GM18520 (cell line): ENCODE data around the gene UBE2J1.
A peak's percentile ranks its signal among the peaks of the same experiment; 100 is the strongest.
"Not testable (repeated sequence)": the region's sequence is repeated elsewhere in the genome, so short reads cannot be mapped to it uniquely, and the experiment has no call there.

Experiments
- ATAC-seq: cut with Tn5 transposase; IDR thresholded peaks from one replicate; pipeline ENCODE4 v1.9.1; 2021; ENCODE audit not compliant: unreplicated experiment

Gene UBE2J1

DNA sequence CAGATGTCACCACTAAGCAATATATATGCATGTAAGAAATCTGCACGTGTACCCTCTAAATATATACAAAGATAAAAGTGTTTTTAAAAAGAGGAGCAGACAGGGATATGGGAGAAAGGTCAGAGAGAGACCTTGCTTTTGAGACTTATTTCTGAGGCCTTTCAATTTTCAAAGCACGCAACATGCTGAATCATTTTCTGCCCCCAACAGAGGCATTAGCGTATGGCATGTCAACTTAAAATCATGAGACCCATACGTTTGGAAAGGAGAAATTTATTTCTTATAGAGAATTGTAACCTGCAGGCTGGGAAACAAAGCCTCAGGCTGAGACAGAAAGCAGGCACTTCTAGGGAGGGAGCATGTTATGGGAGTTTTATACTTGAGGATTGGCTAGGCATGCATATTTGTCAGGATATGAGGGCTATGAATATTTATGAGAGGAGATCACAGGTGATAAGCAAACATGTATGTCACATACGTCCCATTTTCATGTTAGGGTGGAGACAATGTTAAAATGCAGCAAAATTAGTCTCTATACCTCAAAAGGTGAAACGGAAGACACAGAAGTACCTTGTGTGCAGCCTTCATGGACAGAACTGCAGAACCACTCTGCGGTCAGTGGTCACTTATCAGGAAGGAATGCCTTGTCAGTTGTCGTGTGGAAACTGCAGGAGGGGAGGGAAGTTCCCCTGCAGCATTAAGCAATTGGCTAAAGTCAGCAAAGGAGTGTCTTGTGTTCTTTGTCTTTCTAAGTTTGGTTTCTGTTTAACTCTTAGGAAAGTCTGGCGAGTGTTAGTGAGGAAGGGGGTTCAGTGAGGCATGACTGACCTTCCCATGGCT, 31.2 kb downstream of the UBE2J1 start:
- ATAC-seq, result no peak

DNA sequence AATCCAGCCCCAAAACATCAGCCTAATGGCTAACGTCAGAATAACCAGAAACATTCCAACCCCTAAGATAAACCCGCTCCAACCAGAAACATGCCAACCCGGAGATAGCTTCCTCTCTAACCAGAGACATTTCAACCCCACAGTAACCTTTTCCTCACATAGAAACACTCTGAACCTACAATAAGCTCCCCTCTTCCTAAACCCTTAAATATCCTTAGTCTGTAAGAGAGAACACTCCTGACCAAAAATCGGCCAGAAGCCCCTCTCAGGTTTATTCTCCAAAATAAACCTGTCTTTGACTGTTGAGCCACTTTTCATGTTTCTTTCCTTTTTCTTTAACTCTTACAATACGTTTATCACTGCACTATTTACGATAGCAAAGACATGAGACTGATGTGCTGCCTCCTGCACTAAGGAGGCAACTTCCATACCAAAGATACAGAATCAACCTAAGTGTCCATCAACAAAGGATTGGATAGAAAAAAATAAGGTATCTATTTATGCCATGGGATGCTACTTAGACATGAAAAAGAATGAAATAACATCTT, 32.4 kb downstream of the UBE2J1 start:
- ATAC-seq, result no peak

DNA sequence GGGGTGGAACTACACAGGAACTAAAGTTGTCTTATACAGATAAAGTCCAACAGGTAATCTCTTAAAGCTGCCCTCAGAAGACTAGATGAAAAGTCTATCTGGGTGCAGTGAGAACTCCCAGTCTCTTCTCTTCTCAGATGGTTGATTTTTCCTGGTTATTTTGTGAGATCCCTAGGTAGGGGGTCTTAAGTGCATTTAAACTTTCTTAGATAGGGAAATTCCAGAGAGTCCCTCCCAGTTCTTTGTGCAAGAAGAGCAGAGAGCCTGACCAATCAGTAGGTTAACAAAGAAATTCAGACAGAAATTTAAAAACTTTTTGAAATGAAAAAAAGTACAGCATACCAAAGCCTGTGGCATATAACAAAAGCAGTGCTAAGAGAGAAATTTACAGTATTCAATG, 35.5 kb downstream of the UBE2J1 start:
- no peak for ATAC-seq

DNA sequence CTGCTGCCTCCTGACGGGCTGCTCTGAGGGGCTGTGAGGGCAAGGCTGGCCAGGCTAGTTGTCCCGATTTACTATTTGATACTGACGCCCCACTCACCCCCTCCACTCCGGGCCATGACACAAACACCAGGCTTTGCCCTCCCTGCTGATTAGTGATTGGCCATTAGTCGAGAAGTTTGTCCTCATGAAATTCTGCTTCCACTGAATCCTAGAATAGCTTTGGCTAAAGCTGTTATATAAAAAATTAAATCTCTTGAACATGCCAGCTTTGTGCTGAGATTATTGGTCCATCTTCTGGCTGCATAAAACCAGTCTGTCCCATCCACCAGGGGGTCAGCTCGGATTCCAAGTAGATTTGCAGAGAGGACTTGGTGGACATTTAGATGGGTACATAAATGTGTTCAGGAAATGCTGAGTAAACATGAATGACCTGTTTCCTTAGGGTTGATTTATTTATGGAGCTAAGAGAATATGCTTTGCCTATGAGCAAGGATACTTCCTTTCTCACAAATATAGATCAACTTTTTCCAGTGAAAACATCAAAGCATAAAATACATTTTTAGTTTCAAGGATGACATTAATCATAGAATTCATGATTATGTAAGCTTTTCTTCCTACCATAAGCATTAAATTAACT, 37.2 kb downstream of the UBE2J1 start, which contains the start of gene GABRR2:
TSS of gene GABRR2 (minus strand) at position 51 of the 637 bp plus-strand sequence. CDS start 134 bp downstream, outside the sequence.
- ATAC-seq, result no peak

- no peak for ATAC-seq
Measured at GRCh38 chr6:89314692-89315091, 37.8 kb downstream of the UBE2J1 start.

- no peak for ATAC-seq
Measured at GRCh38 chr6:89313006-89313405, 39.5 kb downstream of the UBE2J1 start.

DNA sequence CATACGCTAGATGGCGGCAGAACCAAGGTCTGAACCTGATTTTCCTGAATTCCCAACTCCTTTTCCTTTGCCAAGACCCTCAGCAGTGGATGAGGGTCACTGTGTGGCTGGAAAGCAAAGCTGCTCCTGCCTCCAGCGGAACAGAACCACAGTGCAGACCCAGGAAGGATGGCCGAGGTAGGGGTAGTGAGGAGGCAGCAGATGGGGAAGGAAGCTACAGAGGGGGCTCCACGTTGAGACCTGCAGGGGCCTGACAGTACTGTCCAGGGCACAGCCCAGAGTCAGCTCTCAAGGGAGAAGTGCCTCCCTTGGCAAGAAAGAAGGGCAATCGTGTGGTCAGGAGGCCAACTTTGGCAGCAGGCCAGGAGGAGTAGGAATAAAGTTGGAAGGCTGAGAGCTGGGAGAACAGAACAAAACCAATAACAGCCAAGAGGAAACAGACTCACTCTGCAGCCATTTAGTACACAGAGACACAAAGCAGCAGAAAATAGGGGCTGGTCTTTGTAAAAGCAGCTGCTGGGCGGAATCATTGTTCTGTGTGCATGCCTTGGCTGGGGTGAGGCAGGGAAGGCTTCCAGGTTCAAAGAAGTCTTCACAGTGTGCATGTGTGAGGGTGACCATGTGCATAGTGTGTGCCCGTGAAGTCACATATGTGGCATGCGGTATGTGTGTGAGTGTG, 40.5 kb downstream of the UBE2J1 start:
- ATAC-seq, result no peak

DNA sequence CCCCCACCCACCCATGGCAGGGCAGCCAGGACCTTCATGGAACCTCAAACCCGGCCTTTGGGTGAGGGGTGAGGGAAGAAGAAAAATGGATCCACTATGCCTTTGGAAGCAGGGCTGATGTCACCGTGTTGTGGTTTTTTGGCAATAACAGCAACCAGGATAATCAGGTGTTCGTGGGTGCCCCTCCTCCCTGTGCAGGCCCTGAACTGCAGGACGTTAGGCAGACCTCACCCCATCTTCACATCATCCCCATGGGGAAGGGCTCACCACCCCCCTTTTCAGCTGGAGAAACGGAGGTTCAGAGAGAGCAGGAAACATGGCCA, 41.0 kb downstream of the UBE2J1 start:
- no peak for ATAC-seq

DNA sequence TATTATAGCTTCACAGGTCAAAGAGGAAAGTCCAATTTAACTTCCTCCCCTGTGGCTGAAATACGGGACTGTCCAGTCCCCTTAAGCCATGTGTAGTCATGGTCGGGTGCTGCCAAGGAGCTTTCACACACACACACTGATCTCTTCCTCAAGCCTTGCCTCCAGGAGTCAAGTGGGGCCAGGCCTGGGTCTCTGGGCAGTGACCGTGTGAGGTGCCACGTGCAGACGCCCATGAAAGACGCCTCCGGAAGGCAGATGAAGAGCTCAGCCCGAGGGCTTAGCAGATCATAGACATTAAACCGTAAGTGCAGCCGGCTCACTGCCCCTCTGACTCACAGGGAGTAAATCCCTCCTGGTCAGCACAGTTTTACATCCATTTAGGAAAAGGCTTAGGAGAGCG, 41.6 kb downstream of the UBE2J1 start:
- ATAC-seq, result no peak

GRCh38 chr6:89308525-89309395, 43.8 kb downstream of the UBE2J1 start:
- no peak for ATAC-seq

DNA sequence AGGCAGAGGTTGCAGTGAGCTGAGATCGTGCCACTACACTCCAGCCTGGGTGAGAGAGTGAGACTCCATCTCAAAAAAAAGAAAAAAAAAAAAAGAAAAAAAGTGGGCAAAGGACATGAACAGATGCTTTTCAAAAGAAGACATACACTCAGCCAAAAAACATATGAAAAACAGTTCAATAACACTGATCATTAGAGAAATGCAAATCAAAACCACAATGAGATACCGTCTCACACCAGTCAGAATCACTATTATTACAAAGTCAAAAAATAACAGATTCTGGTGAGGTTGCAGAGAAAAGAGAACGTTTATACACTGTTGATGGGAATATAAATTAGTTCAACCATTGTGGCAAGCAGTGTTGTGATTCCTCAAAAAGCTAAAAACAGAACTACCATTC, 48.0 kb downstream of the UBE2J1 start:
- not testable (repeated sequence) for ATAC-seq

GRCh38 chr6:89302936-89303335, 49.6 kb downstream of the UBE2J1 start:
- no peak for ATAC-seq

GRCh38 chr6:89302195-89302770, 50.2 kb downstream of the UBE2J1 start:
- no peak for ATAC-seq

DNA sequence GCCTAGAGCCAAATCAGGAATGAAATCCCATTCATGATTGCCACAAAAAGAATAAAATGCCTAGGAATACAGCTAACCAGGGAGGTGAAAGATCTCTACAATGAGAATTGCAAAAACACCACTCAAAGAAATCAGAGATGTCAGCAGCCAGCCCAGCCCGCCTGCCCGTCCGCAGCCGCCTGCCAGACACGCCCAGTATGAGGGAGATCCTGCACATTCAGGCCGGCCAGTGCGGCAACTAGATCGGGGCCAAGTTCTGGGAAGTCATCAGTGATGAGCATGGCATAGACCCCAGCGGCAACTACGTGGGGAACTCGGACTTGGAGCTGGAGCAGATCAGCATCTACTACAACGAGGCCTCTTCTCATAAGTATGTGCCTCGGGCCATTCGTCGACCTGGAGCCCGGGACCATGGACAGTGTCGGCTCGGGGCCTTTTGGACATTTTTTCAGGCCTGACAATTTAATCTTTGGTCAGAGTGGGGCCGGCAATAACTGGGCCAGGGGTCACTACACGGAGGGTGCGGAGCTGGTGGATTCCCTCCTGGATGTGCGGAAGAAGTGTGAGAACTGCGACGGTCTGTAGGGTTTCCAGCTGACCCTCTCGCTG, 50.8 kb downstream of the UBE2J1 start:
- no peak for ATAC-seq

- ATAC-seq, result no peak
Measured at GRCh38 chr6:89299466-89299850, 53.1 kb downstream of the UBE2J1 start.

DNA sequence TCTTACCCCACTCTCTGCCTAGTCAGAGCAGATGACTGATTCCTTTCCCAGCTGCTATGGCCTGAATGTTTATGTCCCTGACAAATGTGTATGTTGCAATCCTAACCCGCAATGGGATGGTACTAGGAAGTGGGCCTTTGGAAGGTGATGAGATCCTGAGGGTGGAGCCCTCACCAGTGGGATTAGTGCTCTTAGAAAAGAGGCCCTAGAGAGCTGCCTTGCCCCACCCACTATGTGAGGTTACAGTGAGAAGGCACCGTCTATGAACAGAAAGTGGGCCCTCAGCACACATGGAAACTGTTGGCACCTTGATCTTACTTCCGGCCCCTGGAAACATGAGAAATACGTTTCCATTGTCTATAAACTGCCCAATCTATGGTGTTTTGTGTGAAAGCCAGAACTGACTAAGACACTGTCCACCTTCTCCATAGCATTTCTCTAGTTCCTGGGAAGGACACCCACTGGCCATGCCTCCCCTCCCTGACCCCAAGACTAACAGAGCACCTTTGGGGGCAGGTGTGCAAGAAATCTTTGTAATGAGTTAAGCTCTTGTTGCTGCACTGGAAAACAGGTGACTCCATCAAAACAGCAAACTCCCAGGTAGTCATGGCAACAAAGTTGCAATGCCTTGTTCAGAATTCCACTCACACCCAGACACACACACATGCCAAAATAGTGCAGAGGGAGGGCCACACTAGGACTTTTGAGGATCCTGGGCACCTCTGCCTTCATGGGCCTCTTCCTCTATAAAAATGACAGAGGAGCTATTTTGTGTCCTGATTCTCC, 53.6 kb downstream of the UBE2J1 start:
- peak; percentile 48 for ATAC-seq

- ATAC-seq, result peak; percentile 69
Measured at GRCh38 chr6:89297695-89298351, 54.7 kb downstream of the UBE2J1 start.

- ATAC-seq, result no peak
Measured at GRCh38 chr6:89295981-89296380, 56.5 kb downstream of the UBE2J1 start.

DNA sequence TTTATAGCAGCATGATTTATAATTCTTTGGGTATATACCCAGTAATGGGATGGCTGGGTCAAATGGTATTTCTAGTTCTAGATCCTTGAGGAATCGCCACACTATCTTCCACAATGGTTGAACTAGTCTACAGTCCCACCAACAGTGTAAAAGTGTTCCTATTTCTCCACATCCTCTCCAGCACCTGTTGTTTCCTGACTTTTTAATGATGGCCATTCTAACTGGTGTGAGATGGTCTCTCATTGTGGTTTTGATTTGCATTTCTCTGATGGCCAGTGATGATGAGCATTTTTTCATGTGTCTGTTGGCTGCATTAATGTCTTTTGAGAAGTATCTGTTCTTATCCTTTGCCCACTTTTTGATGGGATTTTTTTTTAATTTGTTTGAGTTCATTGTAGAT, 57.4 kb downstream of the UBE2J1 start:
- not testable (repeated sequence) for ATAC-seq
